OCI-M2 (cell line): Measurements from ENCODE around the gene ORC4.
"Not testable (repeated sequence)": the region's sequence is repeated elsewhere in the genome, so short reads cannot be mapped to it uniquely, and the experiment has no call there.

Experiments
- DNase-seq: peaks from one replicate; lab custom pipeline; 2025; ENCODE audit not compliant: unreplicated experiment; lab: John Stamatoyannopoulos, UW

The ORC4 gene

GRCh38 chr2:148021059-148021861 is 723 bp upstream of the ORC4 start, which contains the start of gene MBD5:
Gene MBD5, plus strand, starts transcription at chr2:148021091.
- no peak for DNase-seq

DNA sequence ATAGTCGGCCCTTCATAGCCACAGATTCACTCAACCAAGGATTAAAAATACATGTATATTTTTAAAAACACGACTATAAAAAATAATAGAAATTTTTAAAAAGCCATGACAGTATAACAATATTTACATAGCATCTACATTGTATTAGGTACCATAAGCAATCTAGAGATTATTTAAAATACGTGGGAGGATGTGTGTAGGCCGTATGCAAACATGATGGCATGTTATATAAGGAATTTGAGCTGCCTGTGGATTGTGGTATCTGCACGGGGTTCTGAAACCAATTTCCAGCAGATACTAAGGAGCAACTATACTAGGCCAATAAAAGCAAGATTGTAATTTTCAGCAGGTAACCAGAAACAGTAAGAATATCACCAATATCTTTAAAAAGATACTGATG is 5.9 kb downstream of the ORC4 start:
- DNase-seq = no peak

DNA sequence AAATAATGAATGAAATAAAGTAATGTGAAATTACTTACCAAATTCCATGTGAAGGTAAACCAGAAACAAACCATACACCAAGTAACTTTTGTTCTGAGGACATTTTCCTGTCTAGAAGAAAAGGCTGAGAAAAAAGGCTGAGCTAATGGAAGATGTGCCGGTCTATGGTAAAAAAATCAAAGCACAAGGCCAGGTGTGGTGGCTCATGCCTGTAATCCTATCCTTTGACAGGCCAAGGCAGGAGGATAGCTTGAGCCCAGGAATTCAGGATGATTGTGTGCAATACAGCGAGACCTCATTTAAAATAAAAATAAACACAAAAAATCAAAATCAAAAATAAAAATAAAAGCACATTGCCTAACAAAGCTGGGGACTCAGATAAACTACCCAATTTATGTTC is 6.7 kb downstream of the ORC4 start:
- DNase-seq = no peak

GRCh38 chr2:148008411-148008810 is 12.1 kb downstream of the ORC4 start:
- not testable (repeated sequence) for DNase-seq

DNA sequence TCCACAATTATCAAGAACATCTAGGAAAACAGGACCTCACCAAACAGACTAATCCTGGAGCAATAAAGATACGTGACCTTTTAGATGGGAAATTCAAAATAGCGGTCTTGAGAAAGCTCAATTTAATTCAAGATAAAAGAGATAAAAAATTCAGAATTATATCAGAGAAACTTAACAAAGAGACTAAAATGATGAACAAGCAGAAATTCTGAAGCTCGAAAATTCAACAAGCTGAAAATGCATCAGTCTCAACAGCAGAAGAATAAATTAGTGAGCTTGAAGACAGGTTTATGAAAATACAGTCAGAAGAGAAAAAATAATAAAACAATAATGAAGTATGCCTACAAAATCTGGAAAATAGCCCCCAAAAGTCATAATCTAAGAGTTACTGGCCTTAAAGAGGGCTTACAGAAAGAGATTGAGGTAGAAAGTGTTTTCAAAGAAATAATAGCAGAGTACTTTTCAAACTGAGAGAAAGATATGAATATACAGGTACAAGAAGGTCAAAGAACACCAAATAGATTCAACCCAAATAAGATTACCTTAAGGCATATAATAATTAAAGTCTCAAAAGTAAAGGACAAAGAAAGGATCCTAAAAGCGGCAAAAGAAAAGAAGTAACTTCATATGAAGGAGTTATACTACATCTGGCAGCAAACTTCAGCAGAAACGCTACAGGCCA is 13.2 kb downstream of the ORC4 start:
- DNase-seq = no peak

DNA sequence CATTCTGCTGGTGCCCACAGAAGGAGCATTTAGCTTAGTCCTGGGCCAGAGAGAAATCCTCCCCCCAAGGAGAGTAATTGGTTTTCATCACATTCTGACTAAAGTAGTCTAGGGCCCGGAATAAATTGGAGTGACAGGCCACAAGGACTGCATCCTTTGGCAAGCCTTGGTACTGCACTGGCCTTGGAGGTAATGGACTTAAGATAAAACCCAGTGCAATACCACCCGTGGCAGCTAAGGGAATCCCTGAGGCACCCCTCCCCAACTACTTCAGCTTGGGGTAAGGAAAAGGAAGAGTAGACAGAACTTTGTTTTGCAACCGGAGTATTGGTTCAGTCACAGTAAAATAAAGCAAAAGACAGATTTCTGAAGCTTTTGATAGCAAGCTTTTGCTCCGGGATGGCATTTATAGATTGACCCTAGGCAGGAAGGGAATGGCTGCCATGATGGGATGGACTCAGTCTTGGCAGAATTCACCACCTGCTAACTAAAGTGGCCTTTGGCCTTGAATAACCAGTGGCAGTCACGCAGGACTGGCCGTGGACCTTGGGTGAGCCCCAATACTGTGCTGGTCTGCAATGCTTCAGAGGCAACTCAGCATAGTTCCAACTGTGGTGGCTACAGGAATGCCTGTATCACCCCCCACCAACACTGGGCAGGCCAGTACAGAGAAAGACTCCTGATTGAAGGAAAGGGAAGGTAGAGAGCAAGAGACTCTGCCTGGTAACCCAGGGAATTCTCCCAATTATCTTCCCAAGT is 14.1 kb downstream of the ORC4 start:
- no peak for DNase-seq

GRCh38 chr2:148002420-148002819 is 18.1 kb downstream of the ORC4 start:
- not testable (repeated sequence) for DNase-seq

DNA sequence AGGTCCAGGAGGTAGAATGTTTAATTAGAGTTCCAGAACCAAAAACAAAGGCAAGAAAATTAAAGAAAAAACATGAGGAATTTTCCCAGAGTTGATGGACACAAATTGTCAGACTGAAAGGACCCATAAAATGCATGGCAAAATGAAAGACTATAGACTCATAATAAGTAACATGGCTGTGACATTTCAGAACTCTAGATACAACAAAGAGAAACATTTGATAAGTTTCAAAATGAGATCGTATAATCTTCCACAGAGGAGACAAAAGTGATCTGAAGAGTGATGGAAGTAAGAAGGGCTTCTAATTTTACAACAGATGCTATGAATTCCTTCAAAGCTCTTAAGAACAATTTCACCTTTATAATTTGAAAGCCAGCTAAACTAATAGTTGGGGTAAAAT is 20.4 kb downstream of the ORC4 start:
- no peak for DNase-seq

GRCh38 chr2:147999126-147999525 is 21.4 kb downstream of the ORC4 start:
- no peak for DNase-seq

- DNase-seq = no peak
Observed at GRCh38 chr2:147998203-147998602, 22.3 kb downstream of the ORC4 start.

DNA sequence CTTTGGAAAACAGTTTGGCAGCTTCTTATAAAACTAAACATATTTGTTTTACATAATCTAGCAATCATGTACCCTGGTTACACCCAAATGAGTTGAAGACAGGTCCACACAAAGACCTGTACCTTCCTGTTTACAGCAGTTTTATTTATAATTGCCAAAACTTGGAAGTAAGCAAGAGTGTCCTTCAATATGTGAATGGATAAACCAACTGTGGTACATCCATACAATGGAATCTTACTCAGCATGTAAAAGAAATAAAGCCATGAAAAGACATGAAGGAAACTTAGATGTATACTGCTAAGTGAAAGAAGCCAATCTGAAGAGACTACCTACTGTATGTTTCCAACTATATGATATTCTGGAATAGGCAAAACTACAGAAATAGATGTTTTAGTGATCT is 23.7 kb downstream of the ORC4 start:
- no peak for DNase-seq

GRCh38 chr2:147994965-147995364 is 25.6 kb downstream of the ORC4 start:
- not testable (repeated sequence) for DNase-seq

DNA sequence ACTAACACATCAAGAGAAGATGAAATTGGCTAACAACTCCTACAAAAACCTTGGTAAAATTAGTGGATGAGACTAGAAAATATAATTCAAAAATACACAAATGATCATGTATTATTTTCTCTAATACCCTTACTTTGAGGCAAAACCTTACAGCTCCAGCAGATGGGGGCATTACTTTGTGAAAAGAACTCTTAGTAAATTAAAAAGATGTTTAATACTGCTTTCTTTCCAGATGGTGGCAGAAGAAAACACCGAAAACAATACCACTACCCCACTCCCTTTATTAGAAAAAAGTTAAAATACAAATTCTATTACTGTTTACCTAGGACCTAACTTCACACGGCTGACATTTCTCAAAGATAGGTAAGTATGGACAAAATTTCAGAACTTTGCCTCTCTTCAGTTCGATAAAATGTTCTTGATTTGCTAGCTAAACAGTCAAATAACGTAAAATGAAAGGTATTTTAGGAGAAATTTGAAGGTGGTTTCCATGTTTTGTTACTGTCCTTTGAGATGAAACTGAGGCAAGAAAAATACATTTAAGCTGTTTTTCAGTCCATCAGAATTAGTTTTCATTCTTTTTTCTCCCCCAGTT is 30.6 kb downstream of the ORC4 start:
- DNase-seq = no peak

- no peak for DNase-seq
Observed at GRCh38 chr2:147989102-147989501, 31.4 kb downstream of the ORC4 start.

DNA sequence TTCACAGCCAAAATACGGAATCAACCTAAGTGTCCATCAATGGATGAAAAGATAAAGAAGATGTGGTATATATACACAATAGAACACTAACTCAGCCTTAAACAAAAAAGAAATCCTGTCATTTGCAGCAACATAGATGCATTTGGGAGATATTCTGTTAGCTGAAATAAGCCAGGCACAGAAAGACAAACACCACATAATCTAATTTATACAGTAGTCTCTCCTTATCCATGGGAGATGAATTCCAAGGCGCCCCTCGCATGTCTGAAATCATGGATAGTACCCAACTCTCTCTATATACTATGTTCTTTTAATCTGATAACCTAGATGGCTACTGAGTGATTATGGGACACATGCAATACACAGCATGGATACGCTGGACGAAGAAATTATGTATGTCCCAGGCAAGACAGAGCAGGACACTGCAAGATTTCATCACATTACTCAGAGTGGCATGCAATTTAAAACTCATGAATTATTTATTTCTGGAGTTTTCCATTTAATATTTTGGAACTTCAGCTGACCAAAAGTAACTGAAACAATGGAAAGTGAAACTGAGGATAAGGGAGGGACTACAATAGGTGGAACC is 39.5 kb downstream of the ORC4 start:
- DNase-seq = no peak

DNA sequence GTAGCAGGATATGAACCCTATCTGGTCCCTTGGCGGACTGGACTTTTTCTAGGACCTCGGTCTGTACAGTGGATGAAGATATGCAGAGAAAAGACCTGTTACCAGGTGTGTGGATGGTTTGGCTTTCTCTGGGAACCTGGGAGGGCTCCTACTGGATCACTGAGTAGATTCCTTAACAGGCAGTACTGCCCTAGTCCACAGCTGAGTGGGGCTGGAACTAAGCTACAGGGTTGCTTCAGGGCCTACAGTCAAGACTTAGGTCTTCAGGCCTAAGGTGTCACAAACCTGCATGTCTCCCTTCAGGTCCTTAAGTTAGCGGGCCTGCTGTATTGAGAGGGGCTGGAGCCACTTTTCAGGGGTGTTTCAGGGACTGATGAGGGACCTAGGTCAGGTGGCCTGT is 42.9 kb downstream of the ORC4 start:
- no peak for DNase-seq

GRCh38 chr2:147976102-147976501 is 44.4 kb downstream of the ORC4 start:
- no peak for DNase-seq

- DNase-seq = no peak
Observed at GRCh38 chr2:147968571-147968970, 52.0 kb downstream of the ORC4 start.

GRCh38 chr2:147952118-147952517 is 68.4 kb downstream of the ORC4 start:
- DNase-seq = no peak

- no peak for DNase-seq
Observed at GRCh38 chr2:147945660-147946059, 74.9 kb downstream of the ORC4 start.

DNA sequence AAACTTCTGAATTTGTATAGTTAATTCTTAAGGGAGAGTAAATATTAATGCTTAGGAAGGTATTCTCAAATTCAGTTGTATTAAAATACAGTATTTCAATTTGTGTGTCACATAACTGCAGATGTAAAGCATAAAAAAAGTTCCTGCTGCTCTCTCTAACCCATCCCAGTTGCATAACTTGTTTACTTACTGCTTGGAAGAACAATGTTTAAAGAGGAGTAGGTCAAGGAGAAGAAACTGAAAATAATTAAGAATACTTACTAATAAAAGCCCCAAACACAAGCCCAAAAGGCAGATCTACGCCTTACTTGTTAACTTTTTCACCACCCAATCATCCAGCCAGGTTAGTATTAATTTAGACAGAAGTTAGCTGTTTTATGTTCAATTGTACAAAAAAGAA is 81.2 kb downstream of the ORC4 start:
- DNase-seq = no peak
